K562 (cell line): ENCODE results near the gene FXYD4. TPM values are rescaled to one million over a fixed set of nuclear protein-coding genes. Genes with fewer than 3 reads are reported as not detected.

Experiments used
- CGGBP1 ChIP-seq: fragments of 250-450 bp; sonication (Bioruptor Pico); IDR thresholded peaks from 2 replicates; pipeline ENCODE4 v1.9.0; 2021; ENCODE audit warnings: mild to moderate bottlenecking
- EP400 ChIP-seq: fragments of 450-650 bp; IDR thresholded peaks from 2 replicates; pipeline ENCODE4 v1.6.1; 2017; ENCODE audit warnings: antibody characterized with exemption, mild to moderate bottlenecking, moderate library complexity
- FOXM1 ChIP-seq, 2 experiments: fragments of 450-650 bp in 1 of 2; sonication (generic) in 1 of 2; formaldehyde crosslinking in 1 of 2; IDR thresholded peaks; 2 replicates each; pipeline versions ENCODE4 v1.6.1 to v1.9.0; 2017 to 2022; ENCODE audit warnings: low read depth in 2 of 2, mild to moderate bottlenecking in 2 of 2, missing genetic modification reagents in 1 of 2, moderate library complexity in 1 of 2
- GABPA ChIP-seq: fragments of 200-800 bp; sonication (Bioruptor generic); conservative IDR thresholded peaks from 2 replicates; pipeline ENCODE4 v1.6.1; 2016; ENCODE audit warnings: low read depth, missing genetic modification characterization, missing compliant biosample characterization
- HDAC2 ChIP-seq: fragments of 450-650 bp; IDR thresholded peaks from 2 replicates; pipeline ENCODE4 v1.6.1; 2016; ENCODE audit warnings: mild to moderate bottlenecking
- KAT8 ChIP-seq: fragments of 450-650 bp; IDR thresholded peaks from 2 replicates; pipeline ENCODE4 v1.6.1; 2016; ENCODE audit warnings: low read depth, mild to moderate bottlenecking
- KHSRP ChIP-seq: fragments of 450-650 bp; IDR thresholded peaks from 2 replicates; pipeline ENCODE4 v1.6.1; 2017
- MCM5 ChIP-seq: fragments of 450-650 bp; IDR thresholded peaks from 2 replicates; pipeline ENCODE4 v1.6.1; 2016; ENCODE audit warnings: low read depth
- MED1 ChIP-seq: sonication (generic); formaldehyde crosslinking; IDR thresholded peaks from 2 replicates; pipeline ENCODE4 v1.8.1; 2023; ENCODE audit warnings: missing genetic modification reagents, borderline replicate concordance
- NKRF ChIP-seq: fragments of 450-650 bp; IDR thresholded peaks from 2 replicates; pipeline ENCODE4 v1.6.1; 2016; ENCODE audit warnings: borderline replicate concordance
- NR2C2 ChIP-seq, 2 experiments: fragments of 200-800 bp in 1 of 2; sonication (Bioruptor generic) in 1 of 2; sonication (generic) in 1 of 2; formaldehyde crosslinking in 1 of 2; IDR thresholded peaks; 2 replicates each; pipeline versions ENCODE4 v1.6.1 to v1.8.0; 2016 to 2022; ENCODE audit warnings: mild to moderate bottlenecking in 1 of 2, missing compliant biosample characterization in 1 of 2, missing genetic modification characterization in 1 of 2, missing genetic modification reagents in 1 of 2
- POU5F1 ChIP-seq: fragments of 150-350 bp; IDR thresholded peaks from 2 replicates; pipeline ENCODE4 v1.6.1; 2014; ENCODE audit warnings: borderline replicate concordance, low read length, low read depth, mild to moderate bottlenecking; ENCODE audit not compliant: partially characterized antibody
- RHOXF2B ChIP-seq: fragments of 250-450 bp; sonication (Bioruptor Pico); conservative IDR thresholded peaks from 2 replicates; pipeline ENCODE4 v1.5.1; 2021
- SRSF1 ChIP-seq: fragments of 200-400 bp; formaldehyde crosslinking; IDR thresholded peaks from 2 replicates; pipeline ENCODE4 v1.6.1; 2017; ENCODE audit warnings: mild to moderate bottlenecking, low read depth, low read length, moderate library complexity
- TAF7 ChIP-seq: fragments of 450-650 bp; IDR thresholded peaks from 2 replicates; pipeline ENCODE4 v1.6.1; 2016; ENCODE audit warnings: missing genetic modification characterization, missing compliant biosample characterization
- TCF7 ChIP-seq: sonication (generic); IDR thresholded peaks from 2 replicates; pipeline ENCODE4 v1.6.1; 2016; ENCODE audit warnings: antibody characterized with exemption, borderline replicate concordance
- XRCC3 ChIP-seq: fragments of 450-650 bp; IDR thresholded peaks from 2 replicates; pipeline ENCODE4 v1.6.1; 2017; ENCODE audit warnings: mild to moderate bottlenecking, moderate library complexity
- ZBTB11 ChIP-seq, 3 experiments: fragments of 200-800 bp in 1 of 3; fragments of 250-450 bp in 1 of 3; fragments of 450-650 bp in 1 of 3; sonication (Bioruptor Pico) in 1 of 3; sonication (Bioruptor generic) in 1 of 3; formaldehyde crosslinking in 1 of 3; IDR thresholded peaks; 2 replicates each; pipeline versions ENCODE4 v1.6.1 to v1.8.0; 2016 to 2022; ENCODE audit warnings: mild to moderate bottlenecking in 2 of 3, missing genetic modification characterization in 2 of 3, missing compliant biosample characterization in 1 of 3, moderate library complexity in 1 of 3
- ZFPM2 ChIP-seq: fragments of 250-450 bp; sonication (Bioruptor Pico); IDR thresholded peaks from 2 replicates; pipeline ENCODE4 v1.5.1; 2022; ENCODE audit warnings: mild to moderate bottlenecking
- ZNF324 ChIP-seq: fragments of 250-450 bp; sonication (Bioruptor Pico); IDR thresholded peaks from 2 replicates; pipeline ENCODE4 v1.4.0; 2020; ENCODE audit warnings: mild to moderate bottlenecking
- ZNF551 ChIP-seq: fragments of 250-450 bp; sonication (Bioruptor Pico); IDR thresholded peaks from 2 replicates; pipeline ENCODE4 v1.5.0; 2021; ENCODE audit warnings: mild to moderate bottlenecking, moderate library complexity
- ZNF644 ChIP-seq: fragments of 200-800 bp; sonication (Bioruptor generic); IDR thresholded peaks from 2 replicates; pipeline ENCODE4 v1.6.1; 2016; ENCODE audit warnings: low read depth, missing genetic modification characterization, missing compliant biosample characterization
- polyA plus RNA-seq, 8 experiments: library from polyadenylated mRNA; depleted of rRNA in 4 of 8; stranded (reverse) in 5 of 8; unstranded in 3 of 8; fragments of >200 nt; fragmentation: Nextera tagmentation in 2 of 8; fragmentation: Illumina TruSeq in 1 of 8; extraction: Ambion mirVana in 2 of 8; extraction: Trizol in 1 of 8; gene quantifications; 2 replicates each; pipeline versions ENCODE4 v1.2.1 to v1.2.3, GENCODE V29; 2011 to 2014; ENCODE audit warnings: inconsistent platforms in 1 of 8, missing spikeins in 1 of 8
- total RNA-seq, 7 experiments: library from RNA; depleted of rRNA in 6 of 7; stranded (reverse); fragments of >200 nt in 6 of 7; fragmentation: Illumina TruSeq in 2 of 7; extraction: Trizol in 2 of 7; gene quantifications; 2 replicates each; pipeline versions ENCODE4 v1.2.1 to v1.2.3, GENCODE V29; 2011 to 2021; ENCODE audit warnings: low replicate concordance in 1 of 7

FXYD4 gene
- total and polyA plus RNA-seq, 9 of the 15 experiments (the other 6 are each of a cell fraction or from before 2014, with no cell fraction given), result not detected

- TF ChIP-seq ZBTB11 (CRISPR knock-in tag; IDR thresholded peaks at IDR 0.05), result peak in 2 of 3 experiments; percentile 82 to 95; a peak in 5 of 6 replicates
- peak; percentile 76 for TF ChIP-seq EP400
- no peak for TF ChIP-seq ZNF551 (CRISPR knock-in tag)
- no peak for TF ChIP-seq MED1
- peak; percentile 73 for TF ChIP-seq TAF7 (tag)
- no peak for TF ChIP-seq TCF7
- no peak for TF ChIP-seq KAT8
- TF ChIP-seq MCM5, result no peak
- TF ChIP-seq ZFPM2 (CRISPR knock-in tag), result no peak
- TF ChIP-seq HDAC2, result peak; percentile 73; the same call in 1 of the 2 replicates
- no peak for TF ChIP-seq FOXM1 (IDR thresholded peaks at IDR 0.05; ENCODE audit: low read depth)
- TF ChIP-seq FOXM1 (CRISPR knock-in tag; IDR thresholded peaks at IDR 0.05; ENCODE audit: low read depth), result peak; percentile 75; the same call in 1 of the 2 replicates
- TF ChIP-seq SRSF1, result no peak
- 0 out of 2 replicates have a peak, but pooled peaks have one; percentile 40 for TF ChIP-seq NR2C2 (CRISPR knock-in tag; IDR thresholded peaks at IDR 0.05)
- TF ChIP-seq NR2C2 (tag; IDR thresholded peaks at IDR 0.05), result peak; percentile 77
- no peak for TF ChIP-seq CGGBP1 (CRISPR knock-in tag)
- TF ChIP-seq NKRF, result peak; percentile 70; the same call in 1 of the 2 replicates
- TF ChIP-seq XRCC3, result no peak
- TF ChIP-seq GABPA (tag), result peak; percentile 67
- TF ChIP-seq ZNF644 (tag), result peak; percentile 20; the same call in 1 of the 2 replicates
- no peak for TF ChIP-seq KHSRP
- no peak for TF ChIP-seq RHOXF2B
- TF ChIP-seq ZNF324 (CRISPR knock-in tag), result no peak
- TF ChIP-seq POU5F1, result no peak
These were observed 49.1 kb downstream of the FXYD4 start (continued) for GRCh38 chr10:43420369-43421200.
